GM19463 (cell line): ENCODE measurements around the gene CCDC15.

Source experiments
- ATAC-seq: cut with Tn5 transposase; IDR thresholded peaks from one replicate; pipeline ENCODE4 v1.9.1; 2021; ENCODE audit warnings: mild to moderate bottlenecking, moderate library complexity; ENCODE audit not compliant: unreplicated experiment

The CCDC15 gene

GRCh38 chr11:125063429-125064043 is 109.5 kb downstream of the CCDC15 start:
- peak; percentile 22 for ATAC-seq

- ATAC-seq = no peak
These were observed 110.1 kb downstream of the CCDC15 start for GRCh38 chr11:125064070-125064469.

- no peak for ATAC-seq
These were observed 114.4 kb downstream of the CCDC15 start for GRCh38 chr11:125068368-125068767.

- ATAC-seq = no peak
These were observed 115.0 kb downstream of the CCDC15 start for GRCh38 chr11:125069008-125069407.

GRCh38 chr11:125069796-125070195 is 115.8 kb downstream of the CCDC15 start:
- ATAC-seq = no peak

GRCh38 chr11:125070699-125071254 is 116.8 kb downstream of the CCDC15 start:
- ATAC-seq = peak; percentile 66

GRCh38 chr11:125071435-125071834 is 117.4 kb downstream of the CCDC15 start:
- no peak for ATAC-seq

GRCh38 chr11:125071846-125072217 is 117.8 kb downstream of the CCDC15 start:
- no peak for ATAC-seq

- peak; percentile 67 for ATAC-seq
These were observed 118.4 kb downstream of the CCDC15 start for GRCh38 chr11:125072218-125072960.

- ATAC-seq = no peak
These were observed 119.1 kb downstream of the CCDC15 start for GRCh38 chr11:125072961-125073590.

- ATAC-seq = no peak
These were observed 119.8 kb downstream of the CCDC15 start for GRCh38 chr11:125073616-125074483.

- ATAC-seq = no peak
These were observed 120.7 kb downstream of the CCDC15 start for GRCh38 chr11:125074511-125075241.

- no peak for ATAC-seq
These were observed 121.2 kb downstream of the CCDC15 start for GRCh38 chr11:125075242-125075625.

- no peak for ATAC-seq
These were observed 121.9 kb downstream of the CCDC15 start for GRCh38 chr11:125075900-125076317.

GRCh38 chr11:125076378-125076945 is 122.5 kb downstream of the CCDC15 start:
- no peak for ATAC-seq

GRCh38 chr11:125078016-125078415 is 124.0 kb downstream of the CCDC15 start:
- ATAC-seq = no peak

- no peak for ATAC-seq
These were observed 124.6 kb downstream of the CCDC15 start for GRCh38 chr11:125078516-125079140.

- ATAC-seq = no peak
These were observed 125.3 kb downstream of the CCDC15 start for GRCh38 chr11:125079151-125079877.
